ENCODE data around the gene EVA1A.

DNA sequence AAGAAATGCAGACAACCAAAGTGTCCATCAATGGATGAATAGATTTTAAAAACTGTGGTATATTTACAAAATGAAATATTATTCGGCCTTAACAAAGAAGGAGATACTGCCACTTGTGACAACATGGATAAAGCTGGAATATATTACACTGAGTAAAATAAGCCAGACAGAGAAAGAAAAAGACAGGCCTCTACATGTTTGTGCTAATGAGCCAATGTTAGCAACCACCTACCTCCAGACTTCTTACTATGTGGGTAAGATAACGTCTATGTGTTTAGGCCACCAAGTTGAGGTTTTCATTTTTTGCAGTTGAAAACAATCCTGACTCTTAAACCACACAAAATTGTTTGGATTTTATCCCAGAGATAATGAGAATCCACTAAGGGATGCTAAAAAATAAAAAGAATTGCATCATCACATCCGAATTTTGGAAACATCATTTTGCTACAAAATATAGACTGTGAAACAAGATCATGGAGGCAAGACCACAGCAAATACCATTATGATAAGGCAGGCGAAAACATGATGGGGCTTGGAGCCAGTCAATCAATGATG lies 47.0 kb downstream of the EVA1A start:
- TF ChIP-seq POLR2AphosphoS5 (IDR thresholded peaks at IDR 0.05): no peak
- no peak for TF ChIP-seq POLR2A (IDR thresholded peaks at IDR 0.05; ENCODE audit: low read depth)
